Activated CD8-positive, alpha-beta memory T cell treated with anti-CD3 and anti-CD28 coated beads, Interleukin-2, amount 50 U/mL, for 24 hours (primary cell): ENCODE measurements around the gene MEPCE.

ENCODE experiments used
- DNase-seq: peaks from one replicate; pipeline ENCODE4 v3.0.0-alpha.2; 2020; ENCODE audit errors: extremely low read depth

MEPCE gene

DNA sequence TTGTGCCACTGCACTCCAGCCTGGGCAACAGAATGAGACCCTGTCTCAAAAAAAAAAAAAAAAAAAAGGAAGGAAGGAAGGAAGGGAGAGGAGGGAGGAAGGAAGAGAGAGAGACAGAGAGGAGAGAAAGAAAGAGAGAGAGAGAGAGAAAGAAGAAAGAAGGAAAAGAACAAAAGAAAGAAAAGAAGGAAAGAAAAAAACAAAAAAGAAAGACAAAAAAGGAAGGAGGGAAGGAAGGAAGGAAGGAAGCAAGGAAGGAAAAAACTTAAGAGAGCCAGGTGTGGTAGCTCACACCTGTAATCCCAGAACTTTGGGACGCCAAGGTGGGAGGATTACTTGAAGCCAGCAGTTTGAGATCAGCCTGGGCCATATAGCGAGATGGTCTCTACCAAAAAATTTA lies 35.2 kb downstream of the MEPCE start:
- DNase-seq = no peak

DNA sequence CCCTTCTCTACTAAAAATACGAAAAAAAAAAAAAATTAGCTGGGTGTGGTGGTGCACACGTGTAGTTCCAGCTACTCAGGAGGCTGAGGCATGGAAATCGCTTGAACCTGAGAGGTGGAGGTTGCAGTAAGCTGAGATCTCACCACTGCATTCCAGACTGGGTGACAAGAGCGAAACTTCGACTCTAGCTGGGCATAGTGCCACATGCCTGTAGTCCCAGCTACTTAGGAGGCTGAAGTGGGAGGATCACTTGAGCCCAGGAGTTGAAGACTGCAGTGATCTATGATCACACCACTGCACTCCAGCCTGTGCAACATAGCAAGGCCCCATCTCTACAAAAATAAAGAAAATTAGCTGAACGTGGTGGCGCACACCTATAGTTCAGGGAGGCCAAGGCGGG lies 35.7 kb downstream of the MEPCE start:
- no peak for DNase-seq

DNA sequence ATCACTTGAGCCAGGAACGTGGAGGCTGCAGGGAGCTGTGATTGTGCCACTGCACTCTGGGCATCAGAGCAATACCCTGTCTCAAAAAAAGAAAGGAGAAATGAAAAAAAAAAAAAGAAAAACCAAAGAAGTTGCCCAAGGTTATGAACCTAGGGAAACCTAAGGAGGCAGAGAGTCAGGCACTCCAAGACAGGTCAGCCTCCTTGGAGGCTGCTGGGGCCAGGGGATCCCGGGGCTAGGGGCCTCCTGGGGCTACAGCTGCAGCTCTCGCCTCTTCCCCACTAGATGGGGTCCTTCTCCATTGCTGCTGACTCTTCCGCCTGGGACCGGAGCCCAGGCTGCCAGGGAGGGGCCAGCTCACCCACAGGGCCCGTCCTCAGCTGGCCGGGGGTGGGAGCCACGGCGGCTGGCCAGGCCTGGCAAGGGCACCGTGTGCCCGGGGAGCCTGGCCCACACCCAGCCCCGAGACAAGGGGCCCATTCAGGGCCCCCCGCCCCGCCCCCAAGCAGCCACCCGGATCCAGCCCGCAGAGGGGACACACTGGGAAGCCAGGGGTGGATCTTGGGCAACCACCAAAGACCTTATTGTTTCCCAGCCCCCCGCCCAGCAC lies 36.2 kb downstream of the MEPCE start:
- DNase-seq = no peak

DNA sequence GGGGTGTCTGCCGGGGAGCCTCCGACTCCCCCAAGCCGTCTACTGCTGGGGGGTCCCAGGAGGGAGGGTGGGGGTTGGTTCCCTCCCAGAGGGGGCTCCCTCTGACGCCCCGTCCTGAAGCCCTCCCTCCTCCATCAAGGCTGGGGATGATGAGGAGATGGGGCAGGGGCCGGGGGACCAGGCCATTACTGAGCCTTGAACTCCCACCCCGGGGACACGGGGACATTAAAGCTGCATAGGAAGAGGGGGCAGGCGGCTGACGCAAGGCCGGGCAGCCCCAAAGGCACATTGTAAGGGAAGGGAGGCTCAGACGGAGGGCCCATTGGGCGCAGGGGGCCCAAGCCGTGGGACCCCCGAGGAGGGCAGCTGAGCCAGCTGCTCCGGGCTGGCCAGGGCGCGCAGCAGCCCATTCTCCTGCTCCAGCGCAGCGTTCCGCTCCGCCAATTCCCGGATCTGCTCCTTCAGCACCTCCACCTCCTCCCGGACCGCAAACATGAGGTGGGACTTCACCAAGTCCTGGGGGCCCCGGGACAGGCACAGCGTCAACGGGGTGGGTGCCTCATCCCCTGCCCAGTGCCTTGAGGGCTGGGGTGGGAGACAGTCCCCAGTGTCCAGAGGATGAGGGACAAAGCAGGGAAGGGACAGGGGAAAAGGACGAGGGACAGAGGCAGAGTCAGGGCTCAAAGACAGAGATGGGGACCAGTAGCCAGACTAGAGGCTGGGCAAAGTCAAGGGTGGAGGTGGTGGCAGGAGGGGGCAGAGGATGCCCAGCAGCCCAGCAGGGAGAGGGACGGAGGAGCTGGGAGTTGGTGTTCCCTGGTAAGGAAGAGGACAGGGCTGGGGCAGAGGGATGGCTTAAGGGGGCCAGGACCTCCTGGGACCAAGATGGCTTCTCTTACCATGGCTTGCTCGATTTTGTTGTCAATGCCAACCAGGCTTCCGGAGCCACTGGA lies 37.3 kb downstream of the MEPCE start:
- no peak for DNase-seq

GRCh38 chr7:100467638-100468373 lies 38.2 kb downstream of the MEPCE start:
- DNase-seq = no peak

DNA sequence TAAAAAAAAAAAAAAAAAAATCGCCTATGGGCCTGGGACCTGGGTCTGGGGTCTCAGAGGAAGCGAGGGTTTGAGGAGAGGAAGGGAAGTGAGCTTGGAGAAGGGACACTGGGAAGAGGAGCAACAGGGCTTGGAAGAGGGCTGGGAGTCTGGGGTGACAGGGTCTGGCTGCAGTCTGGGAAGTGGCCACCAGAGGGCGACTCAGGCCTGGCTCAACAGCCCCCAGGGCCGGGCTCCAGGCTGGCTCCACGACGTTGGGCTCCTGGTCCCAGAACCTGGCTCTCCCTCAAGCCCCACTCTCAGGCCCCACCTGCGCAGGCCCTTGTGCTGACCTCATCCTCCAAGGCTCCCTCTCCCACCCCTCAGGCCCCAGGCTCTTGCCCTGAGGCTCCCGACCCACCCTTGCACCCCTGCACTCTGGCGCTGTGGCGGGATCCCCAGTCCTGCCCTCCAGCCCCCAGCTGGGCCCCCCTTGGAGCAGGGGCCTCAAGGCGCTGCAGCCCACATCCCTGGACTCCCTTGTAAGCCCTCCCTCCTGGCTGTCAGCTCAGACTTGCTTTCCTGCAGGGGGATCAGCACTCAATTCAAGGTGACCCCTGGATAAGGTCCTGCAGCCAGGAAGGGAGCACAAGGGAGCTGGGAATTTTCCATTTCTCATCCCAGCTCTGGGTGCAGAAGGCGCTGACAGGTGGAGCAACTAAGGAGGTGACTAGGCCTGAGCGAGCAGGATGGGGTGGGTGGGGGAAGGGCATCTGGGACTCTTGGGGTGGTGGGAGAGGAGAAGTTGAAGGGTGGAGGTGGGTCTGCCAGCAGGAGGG lies 39.8 kb downstream of the MEPCE start:
- DNase-seq = peak; percentile 58

DNA sequence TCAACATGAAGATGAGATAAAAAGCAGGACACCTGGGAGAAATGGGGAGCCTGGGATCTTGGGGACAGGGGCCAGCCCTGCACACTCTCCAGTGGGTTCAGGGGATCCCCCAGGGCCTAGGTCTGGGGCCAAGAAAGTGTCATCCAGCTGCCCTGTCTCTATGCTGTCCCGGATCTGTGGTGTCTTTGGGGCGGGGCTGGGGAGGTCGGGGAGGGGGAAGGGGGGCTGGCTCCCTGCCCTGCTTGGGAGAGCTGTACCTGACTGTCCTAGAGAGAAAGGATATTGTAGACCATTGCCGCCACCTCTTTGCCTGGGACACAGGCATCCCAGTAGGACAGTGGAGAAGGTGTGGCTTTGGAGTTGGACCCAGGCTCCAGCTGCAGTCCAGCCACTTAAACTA lies 41.4 kb downstream of the MEPCE start:
- no peak for DNase-seq

DNA sequence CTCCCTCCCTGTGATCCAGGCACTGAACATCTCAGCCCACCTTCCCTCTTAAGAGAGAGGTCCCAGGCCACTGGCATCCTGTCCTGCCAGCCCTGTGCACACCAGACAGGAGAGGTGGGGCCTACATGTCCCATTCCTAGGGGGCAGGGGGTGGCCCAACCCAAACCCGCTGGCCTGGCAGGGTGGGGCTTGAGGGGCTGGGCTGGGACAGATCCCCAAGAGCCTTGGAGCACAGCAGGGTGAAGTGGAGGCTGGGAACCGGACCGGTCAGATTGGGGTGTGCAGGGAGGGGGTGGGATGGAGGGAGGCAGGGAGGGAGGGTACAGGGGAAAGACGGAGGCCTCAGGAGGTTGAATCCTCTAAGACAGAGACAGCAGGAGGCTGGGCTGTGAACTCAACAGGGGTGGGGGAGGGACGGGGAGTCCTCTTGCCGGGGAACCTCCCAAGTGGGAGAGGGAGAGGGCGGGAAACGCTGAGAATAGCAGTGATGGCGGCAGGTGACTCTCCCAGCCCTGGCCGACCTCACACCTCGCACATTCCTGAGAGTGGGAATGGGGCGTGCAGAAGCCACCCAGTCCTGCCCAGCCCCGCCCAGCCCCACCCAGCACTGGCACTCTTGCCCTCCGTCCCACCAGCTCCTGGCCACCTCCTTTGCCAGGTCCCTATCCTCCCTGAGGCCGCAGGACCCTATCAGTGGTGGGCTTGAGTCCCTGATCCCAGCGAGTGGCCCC lies 42.7 kb downstream of the MEPCE start:
- no peak for DNase-seq

GRCh38 chr7:100472854-100473499 lies 43.3 kb downstream of the MEPCE start:
- no peak for DNase-seq

- DNase-seq = no peak
Measured at GRCh38 chr7:100475549-100475948, 45.9 kb downstream of the MEPCE start.

DNA sequence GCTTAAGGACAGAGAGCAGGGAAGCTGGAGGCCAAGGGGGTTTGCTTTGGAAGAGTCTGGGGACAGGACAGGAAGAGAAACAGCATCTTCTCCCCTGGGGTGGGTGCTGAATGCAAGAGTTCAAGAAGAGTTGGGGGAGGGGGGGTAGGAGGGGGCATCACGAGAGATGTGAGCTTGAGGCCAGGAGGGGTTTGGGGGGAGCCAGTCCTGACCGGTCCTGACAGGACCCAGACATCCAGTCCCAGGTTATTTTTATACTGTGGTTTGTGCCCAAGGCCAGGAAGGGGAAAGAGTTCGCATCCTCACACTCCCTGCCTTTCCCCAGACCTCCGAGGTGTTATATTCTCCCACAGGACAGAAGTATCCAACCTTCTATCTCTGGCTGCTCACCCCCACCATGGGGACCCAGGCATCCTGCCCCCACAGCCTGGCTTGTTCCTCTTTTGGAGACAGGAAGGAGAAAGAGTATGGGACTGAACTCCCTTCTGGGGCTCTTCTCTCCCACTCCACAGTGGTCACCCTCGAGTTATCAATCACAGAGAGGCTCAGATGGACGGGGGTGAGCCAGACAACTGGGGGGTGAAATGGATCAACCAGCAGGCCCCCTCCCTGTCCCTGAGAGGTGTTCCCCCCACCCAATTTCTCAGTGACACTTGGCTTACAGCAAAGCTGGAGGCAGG lies 46.6 kb downstream of the MEPCE start:
- no peak for DNase-seq

- DNase-seq = no peak
Measured at GRCh38 chr7:100476903-100477870, 47.6 kb downstream of the MEPCE start.

DNA sequence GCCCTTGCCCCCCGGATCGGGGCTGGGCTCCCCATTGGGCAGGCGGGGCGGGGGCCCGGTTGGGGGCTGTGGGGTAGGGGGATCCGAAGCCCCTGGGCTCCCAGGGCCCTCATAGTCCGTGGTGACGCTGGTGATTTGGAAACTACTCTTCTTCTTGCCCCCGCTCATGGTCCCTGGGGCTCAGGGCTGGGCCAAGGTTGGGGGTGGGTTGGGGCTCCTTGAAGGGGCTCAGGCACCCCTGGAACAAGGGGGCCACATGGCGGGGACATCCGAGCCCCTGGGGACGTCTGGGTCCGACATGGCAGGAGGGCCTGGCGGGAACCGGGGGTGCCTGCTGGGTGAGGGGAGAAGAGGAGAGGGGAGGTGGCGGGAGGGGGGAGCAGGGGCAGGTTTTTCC lies 48.2 kb downstream of the MEPCE start:
- no peak for DNase-seq

DNA sequence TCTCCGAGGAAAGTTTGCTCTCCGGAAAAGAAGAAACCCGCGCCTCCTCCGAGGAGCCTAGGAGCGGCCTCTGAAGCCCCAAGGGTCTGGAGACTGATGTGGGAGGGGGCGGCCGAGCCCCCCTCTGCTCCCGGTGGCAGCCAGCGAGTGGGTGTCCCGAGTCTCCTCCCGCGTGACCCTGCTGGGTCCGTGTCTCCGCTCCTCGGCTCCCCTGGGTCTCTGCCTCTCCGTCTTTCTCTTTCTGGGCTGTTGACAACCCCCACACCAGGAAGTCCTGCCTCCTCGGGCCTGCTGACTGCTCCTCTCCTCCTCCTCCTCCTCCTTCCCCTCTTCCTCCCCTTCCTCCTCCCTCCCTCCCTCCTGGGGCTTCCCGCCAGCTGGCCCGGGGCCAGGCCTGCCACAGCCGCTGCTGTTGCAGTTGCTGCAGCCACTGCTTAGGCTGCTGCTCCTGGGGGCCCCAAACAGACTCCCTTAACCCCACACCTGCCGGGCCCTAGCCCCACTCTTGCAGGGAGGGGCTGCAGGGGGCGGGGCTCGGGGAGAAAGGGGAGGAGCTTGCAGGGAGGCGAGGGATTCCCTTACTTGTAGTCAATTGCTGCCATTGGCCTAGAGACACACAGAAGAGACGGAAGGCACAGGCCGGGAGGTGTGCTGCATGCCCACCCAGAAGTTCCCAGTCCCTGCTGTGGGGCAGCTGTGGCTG lies 49.5 kb downstream of the MEPCE start, which contains the start of gene TSC22D4:
Gene TSC22D4, minus strand, starts transcription at position 257 of the 703 bp plus-strand sequence. CDS start 1,176 bp downstream, outside the sequence.
- DNase-seq = peak; percentile 69

DNA sequence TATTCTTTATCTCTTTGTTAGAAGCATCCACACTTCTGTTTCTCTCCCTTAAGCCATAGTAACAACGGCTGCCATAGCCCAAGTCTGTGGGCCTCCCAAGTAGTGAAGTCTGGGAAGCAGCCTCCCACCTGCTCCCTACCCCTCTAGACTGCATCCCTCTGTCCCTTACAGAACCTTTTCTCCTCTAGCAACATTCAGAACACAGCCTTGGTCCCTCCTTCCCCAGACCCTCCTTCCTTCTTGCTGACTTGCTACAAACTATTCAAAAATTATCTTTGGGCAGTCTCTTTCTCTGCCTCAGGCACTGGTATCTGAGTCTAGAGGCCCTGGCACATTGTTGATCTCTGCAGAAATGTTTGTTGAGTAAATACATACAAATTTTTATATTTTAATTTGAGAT lies 51.8 kb downstream of the MEPCE start:
- DNase-seq = no peak

DNA sequence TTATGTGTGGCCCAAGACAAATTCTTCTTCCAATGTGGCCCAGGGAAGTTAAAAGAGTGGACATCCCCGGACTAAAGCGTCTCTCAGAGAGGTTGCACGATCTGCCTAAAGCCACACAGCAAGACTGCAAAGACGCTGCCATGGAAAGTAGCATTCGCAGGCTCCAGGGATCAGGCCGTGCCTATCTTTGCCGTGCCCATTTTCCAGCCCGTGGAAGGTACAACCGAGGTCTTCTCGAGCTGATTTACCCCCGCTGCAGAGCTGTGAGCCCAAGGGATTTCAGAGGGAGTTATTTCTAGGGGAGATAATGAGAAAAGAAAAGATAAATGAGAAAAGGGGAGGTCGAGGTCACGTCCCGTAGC lies 53.1 kb downstream of the MEPCE start:
- no peak for DNase-seq

DNA sequence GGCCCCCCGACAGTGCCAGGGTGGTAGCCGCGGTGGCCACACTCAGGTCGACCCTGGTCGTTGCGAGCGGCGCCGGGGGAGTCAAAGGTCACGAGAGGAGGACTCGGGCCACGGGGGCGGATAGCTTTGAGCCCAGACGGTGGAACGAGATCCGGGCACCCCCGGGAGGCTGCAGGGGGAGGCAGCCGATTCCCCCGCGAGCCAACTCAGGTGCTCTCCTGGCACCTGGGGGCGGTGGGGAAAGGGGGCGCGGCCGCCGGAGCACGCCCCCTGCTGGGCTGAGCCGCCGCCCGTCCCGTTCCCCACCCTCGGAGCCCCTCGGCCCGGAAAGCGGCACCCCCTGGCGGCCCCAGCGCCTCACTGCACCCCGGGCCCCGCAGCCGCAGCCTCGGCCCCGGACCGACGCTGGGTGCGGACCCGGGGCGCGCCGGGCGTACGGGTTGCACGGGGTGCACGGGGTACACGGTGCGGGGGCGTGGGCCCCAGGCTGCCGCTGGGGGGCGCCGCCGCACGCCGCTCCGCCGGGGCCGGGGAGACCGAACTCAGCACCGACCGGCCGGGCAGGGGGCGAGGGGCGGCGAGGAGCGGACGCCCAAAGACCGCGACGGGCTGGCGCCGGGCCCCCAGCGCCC lies 53.6 kb downstream of the MEPCE start:
- no peak for DNase-seq
